GM23338 (cell line): ENCODE measurements around the gene CLEC17A. TPM values are rescaled to one million over a fixed set of nuclear protein-coding genes. Genes with fewer than 3 reads are reported as not detected.

Source experiments
- ATAC-seq: fragments of 200-7000 bp; cut with Tn5 transposase; 3 replicates; pipeline ENCODE4 v1.9.1; 2020
- DNase-seq: peaks from one replicate; pipeline ENCODE4 v3.0.0-alpha.2; 2015; ENCODE audit warnings: low spot score
- H2AFZ ChIP-seq: fragments of 200-600 bp; sonication (generic); 2 replicates; pipeline ENCODE4 v1.8.0; 2016; ENCODE audit warnings: antibody characterized with exemption, mild to moderate bottlenecking, moderate library complexity
- H3F3A ChIP-seq: fragments of 200-600 bp; sonication (generic); replicated peaks from 2 replicates; pipeline ENCODE4 v1.8.0; 2017; ENCODE audit warnings: antibody characterized with exemption, mixed run types, low read depth
- H3K27ac ChIP-seq: fragments of 200-600 bp; sonication (generic); 2 replicates; pipeline ENCODE4 v1.6.1; 2016; ENCODE audit warnings: low read depth
- H3K27me3 ChIP-seq: fragments of 200-600 bp; sonication (generic); 2 replicates; pipeline ENCODE4 v1.8.0; 2016; ENCODE audit warnings: mild to moderate bottlenecking, mixed run types, moderate library complexity; ENCODE audit not compliant: insufficient read depth
- H3K36me3 ChIP-seq: fragments of 200-600 bp; sonication (generic); 2 replicates; pipeline ENCODE4 v1.8.0; 2016; ENCODE audit warnings: mild to moderate bottlenecking; ENCODE audit not compliant: insufficient read depth
- H3K4me1 ChIP-seq: fragments of 200-600 bp; sonication (generic); 2 replicates; pipeline ENCODE4 v1.8.0; 2016; ENCODE audit warnings: mild to moderate bottlenecking, moderate library complexity; ENCODE audit not compliant: insufficient read depth
- H3K4me2 ChIP-seq: fragments of 200-600 bp; sonication (generic); 2 replicates; pipeline ENCODE4 v1.7.1; 2017; ENCODE audit warnings: mixed run types
- H3K4me3 ChIP-seq: fragments of 200-600 bp; sonication (generic); 2 replicates; pipeline ENCODE4 v1.6.1; 2016; ENCODE audit warnings: mixed run types
- H3K79me2 ChIP-seq: fragments of 200-600 bp; sonication (generic); replicated peaks from 2 replicates; pipeline ENCODE4 v1.8.0; 2017; ENCODE audit warnings: mild to moderate bottlenecking; ENCODE audit not compliant: insufficient read depth
- H3K9me2 ChIP-seq: fragments of 200-600 bp; sonication (generic); 2 replicates; pipeline ENCODE4 v1.8.0; 2017; ENCODE audit not compliant: insufficient read depth
- H4K20me1 ChIP-seq: fragments of 200-600 bp; sonication (generic); replicated peaks from 2 replicates; pipeline ENCODE4 v1.8.0; 2017; ENCODE audit warnings: mild to moderate bottlenecking; ENCODE audit not compliant: insufficient read depth
- H3K27ac Mint-ChIP-seq: 2 replicates; pipeline ENCODE4 v1.8.0; 2020; ENCODE audit warnings: inconsistent platforms, mild to moderate bottlenecking, moderate library complexity, mixed read lengths
- H3K27me3 Mint-ChIP-seq: 3 replicates; pipeline ENCODE4 v1.8.0; 2022; ENCODE audit warnings: low read depth, mild to moderate bottlenecking, moderate library complexity, mixed read lengths, inconsistent platforms; ENCODE audit not compliant: insufficient read depth, poor library complexity
- H3K36me3 Mint-ChIP-seq: 3 replicates; pipeline ENCODE4 v1.8.0; 2021; ENCODE audit warnings: low read depth, mild to moderate bottlenecking, inconsistent platforms, moderate library complexity, mixed read lengths
- H3K4me1 Mint-ChIP-seq: 3 replicates; pipeline ENCODE4 v1.8.0; 2020; ENCODE audit warnings: mild to moderate bottlenecking, inconsistent platforms, mixed read lengths
- H3K4me3 Mint-ChIP-seq: 3 replicates; pipeline ENCODE4 v1.8.0; 2021; ENCODE audit warnings: moderate library complexity, mild to moderate bottlenecking, inconsistent platforms, mixed read lengths
- H3K9me3 Mint-ChIP-seq: 3 replicates; pipeline ENCODE4 v1.8.0; 2020; ENCODE audit warnings: moderate library complexity, mild to moderate bottlenecking, inconsistent platforms, mixed read lengths
- EZH2 ChIP-seq: fragments of 200-600 bp; sonication (generic); IDR thresholded peaks from one replicate; pipeline ENCODE4 v1.8.0; 2017; ENCODE audit warnings: antibody characterized with exemption, mild to moderate bottlenecking, low read depth; ENCODE audit not compliant: unreplicated experiment
- EZH2phosphoT487 ChIP-seq: fragments of 200-600 bp; sonication (generic); IDR thresholded peaks from one replicate; pipeline ENCODE4 v1.8.1; 2018; ENCODE audit warnings: antibody characterized with exemption; ENCODE audit not compliant: unreplicated experiment
- JUNB ChIP-seq: IDR thresholded peaks from one replicate; pipeline ENCODE4 v1.6.1; 2016; ENCODE audit warnings: antibody characterized with exemption; ENCODE audit not compliant: unreplicated experiment
- NANOG ChIP-seq: IDR thresholded peaks from 2 replicates; pipeline ENCODE4 v1.6.1; 2016; ENCODE audit warnings: antibody characterized with exemption, borderline replicate concordance
- STAT1 ChIP-seq: IDR thresholded peaks from one replicate; pipeline ENCODE4 v1.6.1; 2016; ENCODE audit warnings: antibody characterized with exemption; ENCODE audit not compliant: unreplicated experiment
- ZNF114 ChIP-seq: fragments of 250-450 bp; sonication (Bioruptor Pico); IDR thresholded peaks from 2 replicates; pipeline ENCODE4 v1.5.0; 2020; ENCODE audit warnings: mild to moderate bottlenecking, moderate library complexity
- ZNF331 ChIP-seq: fragments of 250-450 bp; sonication (Bioruptor Pico); IDR thresholded peaks from 2 replicates; pipeline ENCODE4 v1.5.0; 2020; ENCODE audit warnings: low read depth, mild to moderate bottlenecking, moderate library complexity
- polyA plus RNA-seq: library from polyadenylated mRNA; unstranded; fragments of >200 nt; fragmentation: Nextera tagmentation; extraction: Ambion mirVana; gene quantifications from 2 replicates; pipeline ENCODE4 v1.2.1, GENCODE V29; 2016
- total RNA-seq: library from RNA; depleted of rRNA; stranded (reverse); fragments of >200 nt; shearing (Covaris generic); gene quantifications from 2 replicates; pipeline ENCODE4 v1.2.3, GENCODE V29; 2014
- TF ChIP-seq, protein P1 (sequence below): IDR thresholded peaks from 2 replicates; pipeline ENCODE4 v1.6.1; 2016; ENCODE audit warnings: antibody characterized with exemption
- TF ChIP-seq, protein P2 (sequence below), 2 experiments: fragments of 200-600 bp in 1 of 2; sonication (generic) in 1 of 2; conservative IDR thresholded peaks; 2 replicates each; pipeline versions ENCODE4 v1.5.1 to v1.6.1; 2016 to 2017; ENCODE audit warnings: antibody characterized with exemption in 2 of 2, low read depth in 2 of 2, mild to moderate bottlenecking in 2 of 2, moderate library complexity in 1 of 2

Gene CLEC17A
- total and polyA plus RNA-seq, 2 experiments from 2014 or later, result 0.17 TPM; not detected in 1

DNA sequence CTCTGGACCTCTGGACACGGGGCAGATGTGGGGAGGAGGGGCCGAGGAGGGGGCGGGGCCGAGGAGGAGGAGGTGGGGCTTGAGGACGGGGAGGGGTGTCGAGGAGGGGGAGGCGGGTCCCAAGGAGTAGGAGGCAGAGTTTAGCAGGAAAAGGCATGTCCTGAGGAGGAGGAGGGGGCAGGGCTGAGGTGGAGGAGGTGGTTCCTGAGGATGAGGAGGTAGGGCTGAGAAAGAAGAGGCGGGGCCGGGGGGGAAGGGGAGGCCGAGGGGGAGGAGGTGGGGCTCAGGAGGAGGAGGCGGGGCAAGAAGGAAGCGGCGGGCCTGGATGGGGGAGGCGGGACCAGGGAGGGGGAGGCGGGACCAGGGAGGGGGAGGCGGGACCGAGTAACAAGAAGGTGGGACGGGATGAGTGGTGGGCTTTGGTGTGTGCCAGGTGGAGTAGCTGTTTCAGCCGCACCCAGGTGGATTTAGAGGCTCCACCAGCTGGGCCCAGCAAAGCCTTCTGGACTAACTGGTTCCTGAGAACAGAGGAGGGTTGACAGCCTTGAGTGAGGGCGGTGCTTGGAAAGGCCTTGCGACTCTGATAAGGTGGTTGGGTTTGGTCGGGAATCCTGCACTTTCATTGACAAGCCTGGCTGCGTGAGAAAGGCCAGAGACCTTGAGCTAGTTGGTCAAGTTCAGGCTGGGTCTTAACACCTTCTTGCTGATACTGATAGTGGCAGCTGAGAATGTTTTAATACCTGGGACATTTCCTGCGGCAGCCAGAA is 45.8 kb upstream of the CLEC17A start:
- Histone ChIP-seq H3K9me2 (0 out of 2 replicates have a peak, but pooled peaks cover 4% of the 10 kb centered on the region), H3K36me3 (no peaks in the 10 kb centered on the region), H4K20me1 (peaks cover 19% of the 10 kb centered on the region; the same call in 1 of the 2 replicates), H3K4me3 (peak overlapping the region; percentile 37; the same call in 1 of the 2 replicates), H2AFZ (no peak overlapping the region), H3K27me3 (no peaks in the 10 kb centered on the region), H3K27ac (peak overlapping the region; percentile 74; the same call in 1 of the 2 replicates), H3K79me2 (peaks cover 77% of the 10 kb centered on the region), H3K4me2 (peak overlapping the region; percentile 77), H3K4me1 (peaks cover 7% of the 10 kb centered on the region; the same call in 1 of the 2 replicates), H3F3A (0 out of 2 replicates have a peak, but pooled peaks cover 7% of the 10 kb centered on the region)
- peaks cover 7% of the 10 kb centered on the region for H3K27me3 Mint-ChIP-seq
- peak overlapping the region; percentile 94 for H3K27ac Mint-ChIP-seq
- H3K36me3 Mint-ChIP-seq, result peaks cover 4% of the 10 kb centered on the region; the same call in 1 of the 3 replicates
- peak; percentile 98 for DNase-seq
- ATAC-seq, result peak; percentile 96
- peaks cover 4% of the 10 kb centered on the region; the same call in 2 of the 3 replicates for H3K4me1 Mint-ChIP-seq
- TF ChIP-seq EZH2phosphoT487, result no peak
- no peak for TF ChIP-seq ZNF331 (CRISPR knock-in tag)
- TF ChIP-seq STAT1, result no peak
- TF ChIP-seq NANOG, result no peak
- H3K4me3 Mint-ChIP-seq, result peak overlapping the region; percentile 63
- no peaks in the 10 kb centered on the region; the same call in 2 of the 3 replicates for H3K9me3 Mint-ChIP-seq

DNA sequence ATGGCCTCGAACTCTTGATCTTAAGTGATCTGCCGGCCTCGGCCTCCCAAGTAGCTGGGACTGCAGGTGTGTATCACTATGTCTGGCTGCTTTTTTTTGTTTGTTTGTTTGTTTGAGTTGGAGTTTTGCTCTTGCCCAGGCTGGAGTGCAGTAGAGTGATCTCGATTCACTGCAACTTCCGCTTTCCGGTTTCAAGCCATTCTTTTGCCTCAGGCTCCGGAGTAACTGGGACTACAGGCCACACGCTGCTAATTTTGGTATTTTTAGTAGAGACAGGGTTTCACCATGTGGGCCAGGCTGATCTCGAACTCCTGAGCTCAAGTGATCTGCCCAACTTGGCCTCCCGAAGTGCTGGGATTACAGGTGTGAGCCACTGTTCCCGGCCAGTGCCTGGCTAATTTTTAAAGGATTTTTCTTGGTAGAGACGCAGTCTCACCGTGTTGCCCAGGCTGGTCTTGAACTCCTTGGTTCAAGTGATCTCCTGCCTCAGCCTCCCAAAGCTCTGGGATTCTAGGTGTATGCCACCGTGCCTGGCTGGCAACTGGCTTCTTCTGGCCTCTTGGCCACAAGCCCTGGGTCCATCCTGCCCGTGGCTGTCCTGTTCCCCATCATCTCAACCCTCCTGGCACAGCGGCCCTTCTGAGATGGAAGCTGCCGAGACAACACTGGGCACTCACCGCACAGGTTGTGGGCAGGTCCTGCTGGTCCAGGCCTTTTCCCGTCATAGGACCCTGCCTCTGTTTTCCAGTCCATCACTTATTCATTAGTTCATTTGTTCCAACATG is 42.0 kb upstream of the CLEC17A start:
- peaks cover 51% of the 10 kb centered on the region for H3K79me2 ChIP-seq
- no peak overlapping the region for H2AFZ ChIP-seq
- H3K4me3 ChIP-seq, result no peak overlapping the region
- Mint-ChIP-seq H3K4me1 (peaks cover 4% of the 10 kb centered on the region), H3K36me3 (no peaks in the 10 kb centered on the region; the same call in 2 of the 3 replicates), H3K27ac (no peak overlapping the region), H3K9me3 (no peaks in the 10 kb centered on the region), H3K27me3 (peaks cover 9% of the 10 kb centered on the region), H3K4me3 (no peak overlapping the region)
- H4K20me1 ChIP-seq, result peaks cover 6% of the 10 kb centered on the region; the same call in 1 of the 2 replicates
- no peaks in the 10 kb centered on the region for H3K9me2 ChIP-seq
- H3K4me1 ChIP-seq, result peaks cover 7% of the 10 kb centered on the region; the same call in 1 of the 2 replicates
- H3K4me2 ChIP-seq, result no peak overlapping the region
- no peak overlapping the region for H3K27ac ChIP-seq
- 0 out of 2 replicates have a peak, but pooled peaks cover 4% of the 10 kb centered on the region for H3F3A ChIP-seq
- DNase-seq, result no peak
- H3K36me3 ChIP-seq, result no peaks in the 10 kb centered on the region
- ATAC-seq, result no peak
- H3K27me3 ChIP-seq, result no peaks in the 10 kb centered on the region
- TF ChIP-seq JUNB (no peak), STAT1 (no peak), ZNF114 (CRISPR knock-in tag) (no peak), NANOG (no peak), EZH2 (no peak), ZNF331 (CRISPR knock-in tag) (no peak)
- TF ChIP-seq, protein P1, sequence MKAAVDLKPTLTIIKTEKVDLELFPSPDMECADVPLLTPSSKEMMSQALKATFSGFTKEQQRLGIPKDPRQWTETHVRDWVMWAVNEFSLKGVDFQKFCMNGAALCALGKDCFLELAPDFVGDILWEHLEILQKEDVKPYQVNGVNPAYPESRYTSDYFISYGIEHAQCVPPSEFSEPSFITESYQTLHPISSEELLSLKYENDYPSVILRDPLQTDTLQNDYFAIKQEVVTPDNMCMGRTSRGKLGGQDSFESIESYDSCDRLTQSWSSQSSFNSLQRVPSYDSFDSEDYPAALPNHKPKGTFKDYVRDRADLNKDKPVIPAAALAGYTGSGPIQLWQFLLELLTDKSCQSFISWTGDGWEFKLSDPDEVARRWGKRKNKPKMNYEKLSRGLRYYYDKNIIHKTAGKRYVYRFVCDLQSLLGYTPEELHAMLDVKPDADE, result no peak
- TF ChIP-seq, protein P2, sequence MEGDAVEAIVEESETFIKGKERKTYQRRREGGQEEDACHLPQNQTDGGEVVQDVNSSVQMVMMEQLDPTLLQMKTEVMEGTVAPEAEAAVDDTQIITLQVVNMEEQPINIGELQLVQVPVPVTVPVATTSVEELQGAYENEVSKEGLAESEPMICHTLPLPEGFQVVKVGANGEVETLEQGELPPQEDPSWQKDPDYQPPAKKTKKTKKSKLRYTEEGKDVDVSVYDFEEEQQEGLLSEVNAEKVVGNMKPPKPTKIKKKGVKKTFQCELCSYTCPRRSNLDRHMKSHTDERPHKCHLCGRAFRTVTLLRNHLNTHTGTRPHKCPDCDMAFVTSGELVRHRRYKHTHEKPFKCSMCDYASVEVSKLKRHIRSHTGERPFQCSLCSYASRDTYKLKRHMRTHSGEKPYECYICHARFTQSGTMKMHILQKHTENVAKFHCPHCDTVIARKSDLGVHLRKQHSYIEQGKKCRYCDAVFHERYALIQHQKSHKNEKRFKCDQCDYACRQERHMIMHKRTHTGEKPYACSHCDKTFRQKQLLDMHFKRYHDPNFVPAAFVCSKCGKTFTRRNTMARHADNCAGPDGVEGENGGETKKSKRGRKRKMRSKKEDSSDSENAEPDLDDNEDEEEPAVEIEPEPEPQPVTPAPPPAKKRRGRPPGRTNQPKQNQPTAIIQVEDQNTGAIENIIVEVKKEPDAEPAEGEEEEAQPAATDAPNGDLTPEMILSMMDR (conservative IDR thresholded peaks at IDR 0.05; ENCODE audit: low read depth in 2 of 2), result no peak
